Left ventricle myocardium inferior (tissue), 1 donor: Measurements from ENCODE around the gene CERK. TPM values are rescaled to one million over a fixed set of nuclear protein-coding genes. Genes with fewer than 3 reads are reported as not detected.

Experiments
- DNase-seq: peaks from one replicate; pipeline ENCODE4 v3.0.0-alpha.2; 2020
- H3K27ac ChIP-seq: fragments of 200-600 bp; replicated peaks from 2 replicates; pipeline ENCODE4 v1.8.0; 2021
- H3K27me3 ChIP-seq: fragments of 200-600 bp; 2 replicates; pipeline ENCODE4 v1.8.0; 2021; ENCODE audit warnings: low read depth
- H3K36me3 ChIP-seq: fragments of 200-600 bp; 2 replicates; pipeline ENCODE4 v1.8.0; 2021
- H3K4me1 ChIP-seq: fragments of 200-600 bp; 2 replicates; pipeline ENCODE4 v1.8.0; 2021
- H3K4me3 ChIP-seq: fragments of 200-600 bp; 2 replicates; pipeline ENCODE4 v1.8.0; 2021; ENCODE audit warnings: mild to moderate bottlenecking, moderate library complexity
- H3K9me3 ChIP-seq: fragments of 200-600 bp; replicated peaks from 2 replicates; pipeline ENCODE4 v1.8.0; 2021
- CTCF ChIP-seq: fragments of 200-600 bp; IDR thresholded peaks from 2 replicates; pipeline ENCODE4 v1.8.0; 2021; ENCODE audit warnings: antibody characterized with exemption, mild to moderate bottlenecking, borderline replicate concordance
- intact Hi-C: fragments of 100-400 bp; cut with micrococcal nuclease; formaldehyde crosslinking; loops from one replicate; pipeline ENCODE4 v1.11.0; 2022
- total RNA-seq: library from RNA; stranded (reverse); fragmentation: NEBNext Ultra II Directional; extraction: Animal tissue kit (Norgen Biotek cat#: 25700); gene quantifications from one replicate; pipeline ENCODE4 v1.2.1, GENCODE V29; 2021
- donor health status: DM: no; HTN: yes; CAD: no; lungs with severe emphysema.

The CERK gene
- total RNA-seq, 1 donor from 2014 or later: 76.9 TPM

DNA sequence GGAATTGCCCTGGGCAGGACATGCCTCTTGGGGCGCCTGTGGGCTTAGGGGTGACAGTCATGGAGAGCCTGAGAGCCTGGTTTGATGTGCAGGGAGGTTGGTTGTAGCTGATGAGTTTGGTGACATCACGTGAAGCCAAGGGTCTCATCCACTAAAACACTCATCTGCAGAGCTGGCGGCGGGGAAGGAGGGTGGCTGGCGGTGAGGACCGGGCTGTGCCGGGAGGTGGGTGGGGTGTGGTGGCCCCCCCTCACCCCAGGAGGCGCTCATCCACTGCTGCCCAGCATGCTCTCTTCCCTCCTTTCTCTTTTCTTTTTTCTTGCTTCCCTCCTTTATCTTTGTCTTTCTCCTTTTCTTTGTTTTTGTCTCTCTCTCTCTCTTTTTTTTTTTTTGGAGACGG, 68.9 kb downstream of the CERK start:
- peaks cover 74% of the 10 kb centered on the region for H3K36me3 ChIP-seq

GRCh38 chr22:46668116-46668515, 69.9 kb downstream of the CERK start:
- no peak for TF ChIP-seq CTCF
- H3K27me3 ChIP-seq: no peaks in the 10 kb centered on the region
- H3K27ac ChIP-seq: no peak overlapping the region
- H3K4me3 ChIP-seq: no peak overlapping the region
- intact Hi-C loops: no loop called here
- DNase-seq: no peak
- H3K9me3 ChIP-seq: no peaks in the 10 kb centered on the region
- peaks cover 74% of the 10 kb centered on the region for H3K36me3 ChIP-seq
- peaks cover 35% of the 10 kb centered on the region for H3K4me1 ChIP-seq

More for the DNA sequence above, 68.9 kb downstream of the CERK start:
- H3K27me3 ChIP-seq: no peaks in the 10 kb centered on the region
- intact Hi-C loops: no loop called here
- DNase-seq: no peak
- no peak overlapping the region for H3K27ac ChIP-seq
- peaks cover 39% of the 10 kb centered on the region for H3K4me1 ChIP-seq
- no peaks in the 10 kb centered on the region for H3K9me3 ChIP-seq
- no peak overlapping the region for H3K4me3 ChIP-seq
- no peak for TF ChIP-seq CTCF

- no peak overlapping the region for H3K4me3 ChIP-seq
- H3K4me1 ChIP-seq: peaks cover 33% of the 10 kb centered on the region
- no peak for DNase-seq
- H3K27me3 ChIP-seq: no peaks in the 10 kb centered on the region
- H3K9me3 ChIP-seq: no peaks in the 10 kb centered on the region
- peaks cover 75% of the 10 kb centered on the region for H3K36me3 ChIP-seq
- intact Hi-C loops: no loop called here
- no peak overlapping the region for H3K27ac ChIP-seq
- TF ChIP-seq CTCF: no peak
Measured at GRCh38 chr22:46667245-46667623, 70.8 kb downstream of the CERK start.

DNA sequence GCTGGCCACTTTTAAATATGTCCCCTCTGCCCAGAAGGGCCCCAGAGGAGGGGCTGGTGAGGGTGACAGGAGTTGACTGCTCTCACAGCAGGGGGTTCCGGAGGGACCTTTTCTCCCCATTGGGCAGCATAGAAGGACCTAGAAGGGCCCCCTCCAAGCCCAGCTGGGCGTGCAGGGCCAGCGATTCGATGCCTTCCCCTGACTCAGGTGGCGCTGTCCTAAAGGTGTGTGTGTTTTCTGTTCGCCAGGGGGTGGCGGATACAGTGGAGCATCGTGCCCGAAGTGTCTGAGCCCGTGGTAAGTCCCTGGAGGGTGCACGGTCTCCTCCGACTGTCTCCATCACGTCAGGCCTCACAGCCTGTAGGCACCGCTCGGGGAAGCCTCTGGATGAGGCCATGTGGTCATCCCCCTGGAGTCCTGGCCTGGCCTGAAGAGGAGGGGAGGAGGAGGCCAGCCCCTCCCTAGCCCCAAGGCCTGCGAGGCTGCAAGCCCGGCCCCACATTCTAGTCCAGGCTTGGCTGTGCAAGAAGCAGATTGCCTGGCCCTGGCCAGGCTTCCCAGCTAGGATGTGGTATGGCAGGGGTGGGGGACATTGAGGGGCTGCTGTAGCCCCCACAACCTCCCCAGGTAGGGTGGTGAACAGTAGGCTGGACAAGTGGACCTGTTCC, 71.3 kb downstream of the CERK start:
- no peak for TF ChIP-seq CTCF
- intact Hi-C loops: no loop called here
- H3K36me3 ChIP-seq: peaks cover 80% of the 10 kb centered on the region
- DNase-seq: no peak
- no peak overlapping the region for H3K27ac ChIP-seq
- peaks cover 33% of the 10 kb centered on the region for H3K4me1 ChIP-seq
- no peaks in the 10 kb centered on the region for H3K27me3 ChIP-seq
- H3K4me3 ChIP-seq: no peak overlapping the region
- H3K9me3 ChIP-seq: no peaks in the 10 kb centered on the region

- Histone ChIP-seq H3K27ac (no peak overlapping the region), H3K36me3 (peaks cover 85% of the 10 kb centered on the region), H3K27me3 (no peaks in the 10 kb centered on the region), H3K4me3 (no peak overlapping the region), H3K9me3 (no peaks in the 10 kb centered on the region), H3K4me1 (peaks cover 33% of the 10 kb centered on the region)
- intact Hi-C loops: no loop called here
- no peak for DNase-seq
- no peak for TF ChIP-seq CTCF
Measured at GRCh38 chr22:46665751-46666280, 72.2 kb downstream of the CERK start.
